PC-3 (cell line): ENCODE data around the gene SSTR5.
A peak's percentile ranks its signal among the peaks of the same experiment; 100 is the strongest.

Experiments used
- EZH2 ChIP-seq: fragments of 300-600 bp; sonication (generic); IDR thresholded peaks from one replicate; pipeline ENCODE4 v1.6.1; 2017; ENCODE audit warnings: antibody characterized with exemption, mild to moderate bottlenecking, low read length; ENCODE audit not compliant: unreplicated experiment
- EZH2phosphoT487 ChIP-seq: fragments of 300-600 bp; sonication (generic); IDR thresholded peaks from 2 replicates; pipeline ENCODE4 v1.6.1; 2018; ENCODE audit warnings: mild to moderate bottlenecking, antibody characterized with exemption, low read length, borderline replicate concordance
- TF ChIP-seq, protein P1 (sequence below): fragments of 300-600 bp; sonication (generic); conservative IDR thresholded peaks from 2 replicates; pipeline ENCODE4 v1.5.1; 2017; ENCODE audit warnings: antibody characterized with exemption, low read depth, mild to moderate bottlenecking, low read length

- TF ChIP-seq, protein P1, sequence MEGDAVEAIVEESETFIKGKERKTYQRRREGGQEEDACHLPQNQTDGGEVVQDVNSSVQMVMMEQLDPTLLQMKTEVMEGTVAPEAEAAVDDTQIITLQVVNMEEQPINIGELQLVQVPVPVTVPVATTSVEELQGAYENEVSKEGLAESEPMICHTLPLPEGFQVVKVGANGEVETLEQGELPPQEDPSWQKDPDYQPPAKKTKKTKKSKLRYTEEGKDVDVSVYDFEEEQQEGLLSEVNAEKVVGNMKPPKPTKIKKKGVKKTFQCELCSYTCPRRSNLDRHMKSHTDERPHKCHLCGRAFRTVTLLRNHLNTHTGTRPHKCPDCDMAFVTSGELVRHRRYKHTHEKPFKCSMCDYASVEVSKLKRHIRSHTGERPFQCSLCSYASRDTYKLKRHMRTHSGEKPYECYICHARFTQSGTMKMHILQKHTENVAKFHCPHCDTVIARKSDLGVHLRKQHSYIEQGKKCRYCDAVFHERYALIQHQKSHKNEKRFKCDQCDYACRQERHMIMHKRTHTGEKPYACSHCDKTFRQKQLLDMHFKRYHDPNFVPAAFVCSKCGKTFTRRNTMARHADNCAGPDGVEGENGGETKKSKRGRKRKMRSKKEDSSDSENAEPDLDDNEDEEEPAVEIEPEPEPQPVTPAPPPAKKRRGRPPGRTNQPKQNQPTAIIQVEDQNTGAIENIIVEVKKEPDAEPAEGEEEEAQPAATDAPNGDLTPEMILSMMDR: peak; percentile 65
- TF ChIP-seq EZH2 (no peak), EZH2phosphoT487 (no peak)
Observed at GRCh38 chr16:1105888-1106620, 33.5 kb downstream of the SSTR5 start.
